ENCODE data around the gene EYA4.

EYA4 gene

GRCh38 chr6:133568970-133569889, 328.1 kb downstream of the EYA4 start:
- Histone ChIP-seq H3K4me3 (ENCODE audit: insufficient read depth, low read length, poor library complexity, severe bottlenecking) (no peak overlapping the region), H3K9me2 (replicated peaks; ENCODE audit: insufficient read depth, low read length) (no peaks in the 10 kb centered on the region), H3F3A (ENCODE audit: insufficient read depth) (no peaks in the 10 kb centered on the region), H3K9ac (ENCODE audit: low read length) (no peak overlapping the region), H3K27me3 (ENCODE audit: low read length) (no peaks in the 10 kb centered on the region; the same call in 1 of the 2 replicates), H4K20me1 (ENCODE audit: low read depth, low read length) (no peaks in the 10 kb centered on the region), H3K9me3 (ENCODE audit: insufficient read depth, low read length) (no peaks in the 10 kb centered on the region), H3K4me2 (ENCODE audit: low read depth, low read length, poor library complexity, severe bottlenecking) (no peak overlapping the region), H2AFZ (ENCODE audit: low read depth, low read length, severe bottlenecking) (no peak overlapping the region), H3K36me3 (ENCODE audit: low read length) (no peaks in the 10 kb centered on the region), H3K27ac (ENCODE audit: low read depth, low read length) (no peak overlapping the region), H3K79me2 (ENCODE audit: insufficient read depth, low read length) (no peaks in the 10 kb centered on the region)
- TF ChIP-seq CTCF (IDR thresholded peaks at IDR 0.05; ENCODE audit: insufficient read depth, low read length, poor library complexity, severe bottlenecking) (peak; percentile 24), EZH2phosphoT487 (conservative IDR thresholded peaks at IDR 0.05; ENCODE audit: low read length) (no peak)

- Histone ChIP-seq H3K9me2 (replicated peaks; ENCODE audit: insufficient read depth, low read length) (no peaks in the 10 kb centered on the region), H3K4me3 (ENCODE audit: insufficient read depth, low read length, poor library complexity, severe bottlenecking) (no peak overlapping the region), H3K9ac (ENCODE audit: low read length) (no peak overlapping the region), H3K79me2 (ENCODE audit: insufficient read depth, low read length) (no peaks in the 10 kb centered on the region), H3K4me2 (ENCODE audit: low read depth, low read length, poor library complexity, severe bottlenecking) (no peak overlapping the region), H2AFZ (ENCODE audit: low read depth, low read length, severe bottlenecking) (no peak overlapping the region), H3K9me3 (ENCODE audit: insufficient read depth, low read length) (no peaks in the 10 kb centered on the region), H3K27ac (ENCODE audit: low read depth, low read length) (no peak overlapping the region), H3K36me3 (ENCODE audit: low read length) (no peaks in the 10 kb centered on the region), H3F3A (ENCODE audit: insufficient read depth) (no peaks in the 10 kb centered on the region), H3K27me3 (ENCODE audit: low read length) (no peaks in the 10 kb centered on the region; the same call in 1 of the 2 replicates), H4K20me1 (ENCODE audit: low read depth, low read length) (no peaks in the 10 kb centered on the region)
- no peak for TF ChIP-seq EZH2phosphoT487 (conservative IDR thresholded peaks at IDR 0.05; ENCODE audit: low read length)
- no peak for TF ChIP-seq CTCF (IDR thresholded peaks at IDR 0.05; ENCODE audit: insufficient read depth, low read length, poor library complexity, severe bottlenecking)
These were observed 330.5 kb downstream of the EYA4 start for GRCh38 chr6:133571681-133572080.

GRCh38 chr6:133577851-133578250, 336.7 kb downstream of the EYA4 start:
- Histone ChIP-seq H4K20me1 (ENCODE audit: low read depth, low read length) (no peaks in the 10 kb centered on the region), H3K4me2 (ENCODE audit: low read depth, low read length, poor library complexity, severe bottlenecking) (no peak overlapping the region), H3K27ac (ENCODE audit: low read depth, low read length) (no peak overlapping the region), H3F3A (ENCODE audit: insufficient read depth) (no peaks in the 10 kb centered on the region), H3K9me2 (replicated peaks; ENCODE audit: insufficient read depth, low read length) (no peaks in the 10 kb centered on the region), H2AFZ (ENCODE audit: low read depth, low read length, severe bottlenecking) (no peak overlapping the region), H3K36me3 (ENCODE audit: low read length) (no peaks in the 10 kb centered on the region), H3K4me3 (ENCODE audit: insufficient read depth, low read length, poor library complexity, severe bottlenecking) (no peak overlapping the region), H3K9ac (ENCODE audit: low read length) (no peak overlapping the region), H3K27me3 (ENCODE audit: low read length) (no peaks in the 10 kb centered on the region), H3K9me3 (ENCODE audit: insufficient read depth, low read length) (no peaks in the 10 kb centered on the region), H3K79me2 (ENCODE audit: insufficient read depth, low read length) (no peaks in the 10 kb centered on the region)
- no peak for TF ChIP-seq EZH2phosphoT487 (conservative IDR thresholded peaks at IDR 0.05; ENCODE audit: low read length)
- TF ChIP-seq CTCF (IDR thresholded peaks at IDR 0.05; ENCODE audit: insufficient read depth, low read length, poor library complexity, severe bottlenecking) = no peak

Measured in SU-DHL-6 (cell line).